ENCODE measurements around the gene ANTKMT. TPM values are rescaled to one million over a fixed set of nuclear protein-coding genes. Genes with fewer than 3 reads are reported as not detected.

ANTKMT gene
- total RNA-seq, 2 donors from 2014 or later = 42.1 to 83.1 TPM

DNA sequence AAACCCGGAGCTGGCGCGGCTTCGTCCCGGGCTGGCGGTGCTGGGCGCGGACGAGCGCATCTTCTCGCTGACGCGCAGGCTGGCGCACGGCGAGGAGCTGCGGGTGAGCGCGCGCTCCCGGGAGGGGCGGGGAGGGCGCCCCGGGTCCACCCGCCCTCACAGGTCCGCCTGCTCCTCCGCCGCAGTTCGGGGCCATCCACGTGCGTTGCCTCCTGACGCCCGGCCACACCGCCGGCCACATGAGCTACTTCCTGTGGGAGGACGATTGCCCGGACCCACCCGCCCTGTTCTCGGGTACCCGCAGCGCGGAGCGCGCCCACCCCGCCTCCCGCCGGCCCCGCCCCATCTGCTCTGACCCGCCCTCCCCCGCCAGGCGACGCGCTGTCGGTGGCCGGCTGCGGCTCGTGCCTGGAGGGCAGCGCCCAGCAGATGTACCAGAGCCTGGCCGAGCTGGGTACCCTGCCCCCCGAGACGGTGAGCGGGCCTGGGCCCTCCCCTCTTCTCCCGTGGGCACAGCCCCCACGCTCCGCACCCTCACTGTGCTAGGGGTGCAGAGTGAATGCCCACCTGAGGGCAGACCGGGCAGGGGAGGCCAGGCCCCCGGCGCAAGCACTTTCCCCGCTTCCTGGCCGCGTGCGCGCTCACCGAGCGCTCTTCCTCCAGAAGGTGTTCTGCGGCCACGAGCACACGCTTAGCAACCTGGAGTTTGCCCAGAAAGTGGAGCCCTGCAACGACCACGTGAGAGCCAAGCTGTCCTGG is 7.4 kb downstream of the ANTKMT start:
- peak overlapping the region; percentile 42 for H3K4me3 ChIP-seq
- peaks cover 9% of the 10 kb centered on the region for H3K27me3 ChIP-seq
- TF ChIP-seq, protein P1, sequence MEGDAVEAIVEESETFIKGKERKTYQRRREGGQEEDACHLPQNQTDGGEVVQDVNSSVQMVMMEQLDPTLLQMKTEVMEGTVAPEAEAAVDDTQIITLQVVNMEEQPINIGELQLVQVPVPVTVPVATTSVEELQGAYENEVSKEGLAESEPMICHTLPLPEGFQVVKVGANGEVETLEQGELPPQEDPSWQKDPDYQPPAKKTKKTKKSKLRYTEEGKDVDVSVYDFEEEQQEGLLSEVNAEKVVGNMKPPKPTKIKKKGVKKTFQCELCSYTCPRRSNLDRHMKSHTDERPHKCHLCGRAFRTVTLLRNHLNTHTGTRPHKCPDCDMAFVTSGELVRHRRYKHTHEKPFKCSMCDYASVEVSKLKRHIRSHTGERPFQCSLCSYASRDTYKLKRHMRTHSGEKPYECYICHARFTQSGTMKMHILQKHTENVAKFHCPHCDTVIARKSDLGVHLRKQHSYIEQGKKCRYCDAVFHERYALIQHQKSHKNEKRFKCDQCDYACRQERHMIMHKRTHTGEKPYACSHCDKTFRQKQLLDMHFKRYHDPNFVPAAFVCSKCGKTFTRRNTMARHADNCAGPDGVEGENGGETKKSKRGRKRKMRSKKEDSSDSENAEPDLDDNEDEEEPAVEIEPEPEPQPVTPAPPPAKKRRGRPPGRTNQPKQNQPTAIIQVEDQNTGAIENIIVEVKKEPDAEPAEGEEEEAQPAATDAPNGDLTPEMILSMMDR (IDR thresholded peaks at IDR 0.05) = no peak
- DNase-seq = peak; percentile 77
- H3K9ac ChIP-seq (ENCODE audit: low read depth in 2 of 2, low read length in 2 of 2) = peak overlapping the region in 1 of 2 donors; percentile 56
- peaks cover 4% of the 10 kb centered on the region for H3K36me3 ChIP-seq
- intact Hi-C loops (cut with DNase I) = no loop called here
- H3K9me3 ChIP-seq = no peaks in the 10 kb centered on the region
- no peak overlapping the region for H3K27ac ChIP-seq
- peaks cover 13% of the 10 kb centered on the region for H3K4me1 ChIP-seq

DNA sequence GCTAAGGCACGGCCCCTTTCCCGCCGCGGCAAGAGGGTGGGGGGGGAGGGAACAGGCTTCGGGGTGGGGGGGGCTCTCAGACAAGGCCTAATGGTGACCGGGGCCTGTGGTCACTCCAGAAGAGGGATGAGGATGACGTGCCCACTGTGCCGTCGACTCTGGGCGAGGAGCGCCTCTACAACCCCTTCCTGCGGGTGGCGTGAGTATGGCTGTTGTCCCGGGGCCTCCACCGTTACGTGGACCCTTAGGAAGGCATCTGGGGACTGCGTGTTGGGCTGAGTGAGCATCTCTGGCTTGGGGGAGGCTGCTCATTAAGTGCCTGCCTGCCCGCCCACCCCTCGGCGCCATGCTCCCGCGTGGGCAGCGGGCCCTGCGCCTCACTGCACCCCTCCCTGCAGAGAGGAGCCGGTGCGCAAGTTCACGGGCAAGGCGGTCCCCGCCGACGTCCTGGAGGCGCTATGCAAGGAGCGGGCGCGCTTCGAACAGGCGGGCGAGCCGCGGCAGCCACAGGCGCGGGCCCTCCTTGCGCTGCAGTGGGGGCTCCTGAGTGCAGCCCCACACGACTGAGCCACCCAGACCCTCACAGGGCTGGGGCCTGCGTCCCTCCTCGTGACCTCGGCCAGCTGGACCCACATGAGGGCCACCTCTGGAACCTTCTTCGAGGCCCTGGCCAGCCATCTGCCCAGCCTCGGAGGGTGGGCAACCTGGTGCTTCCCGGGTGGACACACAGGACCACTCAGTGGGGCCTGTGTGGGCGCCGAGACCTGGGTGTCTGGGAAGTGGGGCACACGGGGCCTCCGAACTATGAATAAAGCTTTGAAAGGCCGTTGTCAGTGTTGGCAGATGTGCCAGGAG is 8.2 kb downstream of the ANTKMT start:
- TF ChIP-seq, protein P1 (IDR thresholded peaks at IDR 0.05) = no peak
- Histone ChIP-seq H3K4me3 (no peak overlapping the region), H3K36me3 (peaks cover 8% of the 10 kb centered on the region), H3K27me3 (peaks cover 9% of the 10 kb centered on the region), H3K27ac (no peak overlapping the region), H3K9ac (ENCODE audit: low read depth in 2 of 2, low read length in 2 of 2) (no peak overlapping the region), H3K4me1 (peaks cover 13% of the 10 kb centered on the region), H3K9me3 (no peaks in the 10 kb centered on the region)
- intact Hi-C loops (cut with DNase I) = no loop called here
- DNase-seq = no peak

DNA sequence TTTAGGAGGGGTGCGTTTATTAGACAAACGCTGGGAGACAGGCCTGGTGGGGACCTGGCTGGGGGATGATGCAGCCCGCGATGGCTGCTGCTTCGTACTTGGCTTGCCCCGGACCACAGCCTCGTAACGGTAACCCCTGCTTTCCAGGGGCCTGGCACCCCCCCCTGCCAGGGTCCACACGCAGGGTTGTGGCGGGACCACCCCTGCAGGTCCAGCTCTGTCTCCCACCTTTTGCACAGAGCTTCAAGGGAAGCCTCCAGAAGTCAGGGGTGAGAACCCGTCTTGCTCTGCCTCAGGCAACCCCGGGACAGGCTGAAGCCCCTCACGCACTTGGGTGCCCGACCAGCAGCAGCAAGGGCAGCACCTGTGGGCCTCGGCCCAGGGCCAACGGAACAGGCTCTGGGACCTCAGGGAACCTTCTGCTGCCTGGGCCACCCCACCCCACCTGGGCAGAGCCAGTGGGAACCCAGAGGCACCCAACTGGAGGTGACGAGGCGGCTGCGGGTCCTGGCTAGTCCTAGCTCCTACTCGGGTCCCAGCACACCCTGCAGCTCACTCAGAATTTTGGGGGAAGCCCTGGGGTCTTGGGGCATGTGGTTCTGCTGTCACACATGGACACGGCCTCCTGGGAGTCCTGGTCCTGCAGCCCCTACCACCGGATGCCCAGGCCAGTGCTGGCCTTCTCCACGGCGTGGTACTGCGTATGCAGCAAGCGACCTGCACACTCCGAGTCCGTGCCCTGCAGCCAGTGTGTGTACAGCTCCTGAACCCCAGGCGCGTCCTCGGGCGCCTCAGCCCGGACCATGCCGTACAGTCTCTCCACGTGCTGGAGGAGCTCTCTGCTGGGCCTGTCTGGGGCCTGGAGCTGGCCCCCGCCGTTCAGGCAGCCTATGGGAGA is 9.1 kb downstream of the ANTKMT start:
- no peak for DNase-seq

DNA sequence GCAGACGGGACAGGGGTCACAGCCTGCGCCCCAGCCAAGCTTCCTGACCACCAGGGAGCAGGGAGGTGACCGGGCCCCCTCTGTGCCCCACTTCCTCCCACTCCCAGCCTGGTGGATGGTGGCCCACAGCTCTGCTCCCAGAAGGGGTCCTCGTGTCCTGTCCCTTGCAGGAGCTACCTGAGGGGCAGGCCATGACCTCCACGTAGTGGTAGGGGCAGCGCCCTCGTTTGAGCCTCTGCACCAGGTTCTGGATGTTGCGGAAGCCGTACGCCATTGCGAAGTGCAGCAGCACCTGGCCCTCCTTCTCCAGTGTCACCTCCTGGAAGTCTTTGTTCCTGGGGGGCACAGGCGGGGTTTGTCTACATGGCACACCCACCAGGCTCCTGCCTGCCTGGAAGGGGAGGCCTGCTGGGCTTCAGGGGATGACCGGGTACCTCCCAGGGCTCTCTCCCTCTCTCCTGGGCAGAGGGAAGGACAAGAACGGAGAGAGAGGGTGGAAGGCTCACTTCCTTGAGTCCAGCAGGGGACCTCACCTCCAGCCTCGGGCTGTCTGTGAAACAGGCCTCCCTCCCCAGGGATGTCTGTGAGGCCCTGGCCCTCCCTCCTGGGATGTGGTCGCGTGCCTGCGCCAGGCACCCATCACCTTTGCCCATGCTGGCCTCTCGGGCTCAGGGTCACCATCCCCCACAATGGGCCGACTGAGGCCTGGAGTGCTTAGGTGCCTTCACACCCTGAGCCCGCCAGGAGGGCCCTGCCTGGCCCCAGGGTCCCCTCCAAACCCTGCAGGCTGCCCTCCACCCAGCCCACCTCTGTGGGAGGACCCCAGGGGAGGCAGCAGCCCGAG is 9.9 kb downstream of the ANTKMT start:
- intact Hi-C loops (cut with DNase I) = no loop called here
- peaks cover 9% of the 10 kb centered on the region for H3K27me3 ChIP-seq
- no peaks in the 10 kb centered on the region for H3K9me3 ChIP-seq
- no peak overlapping the region for H3K9ac ChIP-seq (ENCODE audit: low read depth in 2 of 2, low read length in 2 of 2)
- H3K27ac ChIP-seq = no peak overlapping the region
- H3K4me3 ChIP-seq = no peak overlapping the region
- H3K4me1 ChIP-seq = peaks cover 13% of the 10 kb centered on the region
- TF ChIP-seq, protein P1 (IDR thresholded peaks at IDR 0.05) = no peak
- peaks cover 8% of the 10 kb centered on the region for H3K36me3 ChIP-seq
- DNase-seq = no peak

More for the DNA sequence above, 9.1 kb downstream of the ANTKMT start:
- no peaks in the 10 kb centered on the region for H3K9me3 ChIP-seq
- peaks cover 9% of the 10 kb centered on the region for H3K27me3 ChIP-seq
- no peak overlapping the region for H3K9ac ChIP-seq (ENCODE audit: low read depth in 2 of 2, low read length in 2 of 2)
- H3K27ac ChIP-seq = no peak overlapping the region
- H3K36me3 ChIP-seq = peaks cover 8% of the 10 kb centered on the region
- TF ChIP-seq, protein P1 (IDR thresholded peaks at IDR 0.05) = no peak
- H3K4me1 ChIP-seq = peaks cover 13% of the 10 kb centered on the region
- no peak overlapping the region for H3K4me3 ChIP-seq
- intact Hi-C loops (cut with DNase I) = no loop called here

Data from colonic mucosa (tissue), 4 donors.